Hematopoietic multipotent progenitor cell treated with erythropoietin and hydrocortisone succinate and interleukin-3 and kit ligand, for 15 days (in vitro differentiated cells): ENCODE results near the gene CSF3.
"Not testable (repeated sequence)": the region's sequence is repeated elsewhere in the genome, so short reads cannot be mapped to it uniquely, and the experiment has no call there.

Source experiments
- DNase-seq: peaks from one replicate; pipeline ENCODE4 v3.0.0-alpha.2; 2015; ENCODE audit warnings: low spot score

Gene CSF3

DNA sequence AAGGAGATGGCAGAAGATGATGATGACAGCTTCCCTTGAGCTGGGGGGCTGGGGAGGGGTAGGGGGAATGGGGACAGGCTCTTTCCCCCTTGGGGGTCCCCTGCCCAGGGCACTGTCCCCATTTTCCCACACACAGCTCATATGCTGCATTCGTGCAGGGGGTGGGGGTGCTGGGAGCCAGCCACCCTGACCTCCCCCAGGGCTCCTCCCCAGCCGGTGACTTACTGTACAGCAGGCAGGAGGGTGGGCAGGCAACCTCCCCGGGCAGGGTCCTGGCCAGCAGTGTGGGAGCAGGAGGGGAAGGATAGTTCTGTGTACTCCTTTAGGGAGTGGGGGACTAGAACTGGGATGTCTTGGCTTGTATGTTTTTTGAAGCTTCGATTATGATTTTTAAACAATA lies 17.7 kb upstream of the CSF3 start:
- no peak for DNase-seq

GRCh38 chr17:39999067-39999466 lies 16.2 kb upstream of the CSF3 start:
- DNase-seq = no peak

DNA sequence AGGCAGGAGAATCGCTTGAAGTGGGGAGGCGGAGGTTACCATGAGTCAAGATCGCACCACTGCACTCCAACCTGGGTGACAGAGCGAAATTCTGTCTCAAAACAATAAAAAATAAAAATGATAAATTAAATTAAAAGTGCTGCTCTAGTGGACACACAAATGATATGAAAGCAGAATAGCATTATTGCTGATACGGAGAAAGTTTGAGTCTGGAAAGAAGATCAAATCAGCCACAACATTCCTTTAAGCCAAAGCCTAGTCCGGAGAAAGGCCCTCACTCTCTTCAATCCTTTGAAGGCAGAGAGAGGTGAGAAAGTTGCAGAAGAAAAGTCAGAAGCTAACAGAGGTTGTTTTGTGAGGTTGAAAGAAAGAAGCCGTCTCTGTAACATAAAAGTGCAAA lies 15.1 kb upstream of the CSF3 start:
- DNase-seq = no peak

GRCh38 chr17:40001335-40001734 lies 13.9 kb upstream of the CSF3 start:
- not testable (repeated sequence) for DNase-seq

- no peak for DNase-seq
These were observed 11.2 kb upstream of the CSF3 start for GRCh38 chr17:40004072-40004471.

GRCh38 chr17:40004712-40005111 lies 10.5 kb upstream of the CSF3 start:
- DNase-seq = no peak

DNA sequence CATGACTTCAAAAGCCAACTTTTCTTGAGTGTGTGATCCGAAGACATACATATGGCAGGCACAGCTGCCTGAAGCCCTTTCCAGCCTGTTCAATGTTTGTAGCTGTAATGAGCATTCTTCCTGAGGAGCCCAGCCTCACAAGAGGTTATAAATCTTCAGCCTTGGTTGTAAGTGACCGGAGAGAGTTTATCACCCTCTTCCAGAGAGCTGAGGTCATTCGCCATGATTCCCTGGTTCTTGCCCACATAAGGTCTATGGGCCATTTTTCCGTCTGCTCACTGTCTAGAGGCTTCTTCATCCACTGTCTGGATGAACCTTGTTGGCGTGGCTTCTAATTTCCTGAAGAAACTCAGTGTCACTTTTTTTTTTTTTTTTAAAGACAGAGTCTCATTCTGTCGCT lies 9.7 kb upstream of the CSF3 start:
- no peak for DNase-seq

DNA sequence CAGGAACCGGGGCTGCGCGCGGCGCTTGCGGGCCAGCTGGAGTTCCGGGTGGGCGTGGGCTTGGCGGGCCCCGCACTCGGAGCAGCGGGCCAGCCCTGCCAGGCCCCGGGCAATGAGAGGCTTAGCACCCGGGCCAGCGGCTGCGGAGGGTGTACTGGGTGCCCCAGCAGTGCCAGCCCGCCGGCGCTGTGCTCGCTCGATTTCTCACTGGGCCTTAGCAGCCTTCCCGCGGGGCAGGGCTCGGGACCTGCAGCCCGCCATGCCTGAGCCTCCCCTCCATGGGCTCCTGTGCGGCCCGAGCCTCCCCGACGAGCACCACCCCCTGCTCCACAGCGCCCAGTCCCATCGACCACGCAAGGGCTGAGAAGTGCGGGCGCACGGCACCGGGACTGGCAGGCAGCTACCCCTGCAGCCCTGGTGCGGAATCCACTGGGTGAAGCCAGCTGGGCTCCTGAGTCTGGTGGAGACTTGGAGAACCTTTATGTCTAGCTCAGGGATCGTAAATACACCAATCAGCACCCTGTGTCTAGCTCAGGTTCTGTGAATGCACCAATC lies 4.2 kb upstream of the CSF3 start:
- DNase-seq = not testable (repeated sequence)

GRCh38 chr17:40012017-40012647 lies 3.1 kb upstream of the CSF3 start:
- not testable (repeated sequence) for DNase-seq

DNA sequence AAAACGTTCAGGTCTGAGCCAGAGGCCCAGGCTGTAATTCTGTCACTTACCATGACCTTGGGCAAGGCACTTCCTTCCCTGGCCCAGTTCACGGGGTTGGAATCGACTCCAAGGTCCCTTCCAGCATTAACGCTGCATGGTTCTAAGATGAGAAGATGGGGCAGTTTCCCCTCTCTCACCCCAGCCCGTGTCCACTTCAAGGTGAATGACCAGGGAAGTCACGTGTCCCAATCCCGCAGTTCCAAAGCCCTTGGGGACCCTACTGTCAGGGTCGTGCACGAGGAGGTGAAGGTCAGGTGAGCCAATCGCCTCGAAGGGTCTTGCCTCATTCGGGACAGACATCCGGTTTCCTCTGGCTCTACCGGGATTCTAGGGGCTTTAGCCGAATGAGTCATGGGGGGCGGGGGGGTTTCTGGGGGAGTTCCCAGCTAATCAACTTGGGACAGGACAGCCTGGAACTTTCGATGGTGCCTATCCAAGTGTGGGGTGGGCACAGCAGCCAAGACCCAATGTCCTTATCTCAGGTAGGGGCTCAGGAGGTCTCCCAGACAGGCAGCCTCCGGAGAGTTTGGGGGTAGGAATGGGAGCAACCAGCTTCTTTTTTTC lies 762 bp upstream of the CSF3 start:
- DNase-seq = no peak

DNA sequence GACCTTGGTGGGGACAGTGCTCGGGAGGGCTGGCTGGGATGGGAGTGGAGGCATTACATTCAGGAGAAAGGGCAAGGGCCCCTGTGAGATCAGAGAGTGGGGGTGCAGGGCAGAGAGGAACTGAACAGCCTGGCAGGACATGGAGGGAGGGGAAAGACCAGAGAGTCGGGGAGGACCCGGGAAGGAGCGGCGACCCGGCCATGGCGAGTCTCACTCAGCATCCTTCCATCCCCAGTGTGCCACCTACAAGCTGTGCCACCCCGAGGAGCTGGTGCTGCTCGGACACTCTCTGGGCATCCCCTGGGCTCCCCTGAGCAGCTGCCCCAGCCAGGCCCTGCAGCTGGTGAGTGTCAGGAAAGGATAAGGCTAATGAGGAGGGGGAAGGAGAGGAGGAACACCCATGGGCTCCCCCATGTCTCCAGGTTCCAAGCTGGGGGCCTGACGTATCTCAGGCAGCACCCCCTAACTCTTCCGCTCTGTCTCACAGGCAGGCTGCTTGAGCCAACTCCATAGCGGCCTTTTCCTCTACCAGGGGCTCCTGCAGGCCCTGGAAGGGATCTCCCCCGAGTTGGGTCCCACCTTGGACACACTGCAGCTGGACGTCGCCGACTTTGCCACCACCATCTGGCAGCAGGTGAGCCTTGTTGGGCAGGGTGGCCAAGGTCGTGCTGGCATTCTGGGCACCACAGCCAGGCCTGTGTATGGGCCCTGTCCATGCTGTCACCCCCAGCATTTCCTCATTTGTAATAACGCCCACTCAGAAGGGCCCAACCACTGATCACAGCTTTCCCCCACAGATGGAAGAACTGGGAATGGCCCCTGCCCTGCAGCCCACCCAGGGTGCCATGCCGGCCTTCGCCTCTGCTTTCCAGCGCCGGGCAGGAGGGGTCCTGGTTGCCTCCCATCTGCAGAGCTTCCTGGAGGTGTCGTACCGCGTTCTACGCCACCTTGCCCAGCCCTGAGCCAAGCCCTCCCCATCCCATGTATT lies 1.1 kb downstream of the CSF3 start:
- no peak for DNase-seq

DNA sequence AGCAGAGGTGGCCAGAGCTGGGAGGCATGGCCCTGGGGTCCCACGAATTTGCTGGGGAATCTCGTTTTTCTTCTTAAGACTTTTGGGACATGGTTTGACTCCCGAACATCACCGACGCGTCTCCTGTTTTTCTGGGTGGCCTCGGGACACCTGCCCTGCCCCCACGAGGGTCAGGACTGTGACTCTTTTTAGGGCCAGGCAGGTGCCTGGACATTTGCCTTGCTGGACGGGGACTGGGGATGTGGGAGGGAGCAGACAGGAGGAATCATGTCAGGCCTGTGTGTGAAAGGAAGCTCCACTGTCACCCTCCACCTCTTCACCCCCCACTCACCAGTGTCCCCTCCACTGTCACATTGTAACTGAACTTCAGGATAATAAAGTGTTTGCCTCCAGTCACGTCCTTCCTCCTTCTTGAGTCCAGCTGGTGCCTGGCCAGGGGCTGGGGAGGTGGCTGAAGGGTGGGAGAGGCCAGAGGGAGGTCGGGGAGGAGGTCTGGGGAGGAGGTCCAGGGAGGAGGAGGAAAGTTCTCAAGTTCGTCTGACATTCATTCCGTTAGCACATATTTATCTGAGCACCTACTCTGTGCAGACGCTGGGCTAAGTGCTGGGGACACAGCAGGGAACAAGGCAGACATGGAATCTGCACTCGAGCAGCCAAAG lies 2.3 kb downstream of the CSF3 start:
- no peak for DNase-seq

DNA sequence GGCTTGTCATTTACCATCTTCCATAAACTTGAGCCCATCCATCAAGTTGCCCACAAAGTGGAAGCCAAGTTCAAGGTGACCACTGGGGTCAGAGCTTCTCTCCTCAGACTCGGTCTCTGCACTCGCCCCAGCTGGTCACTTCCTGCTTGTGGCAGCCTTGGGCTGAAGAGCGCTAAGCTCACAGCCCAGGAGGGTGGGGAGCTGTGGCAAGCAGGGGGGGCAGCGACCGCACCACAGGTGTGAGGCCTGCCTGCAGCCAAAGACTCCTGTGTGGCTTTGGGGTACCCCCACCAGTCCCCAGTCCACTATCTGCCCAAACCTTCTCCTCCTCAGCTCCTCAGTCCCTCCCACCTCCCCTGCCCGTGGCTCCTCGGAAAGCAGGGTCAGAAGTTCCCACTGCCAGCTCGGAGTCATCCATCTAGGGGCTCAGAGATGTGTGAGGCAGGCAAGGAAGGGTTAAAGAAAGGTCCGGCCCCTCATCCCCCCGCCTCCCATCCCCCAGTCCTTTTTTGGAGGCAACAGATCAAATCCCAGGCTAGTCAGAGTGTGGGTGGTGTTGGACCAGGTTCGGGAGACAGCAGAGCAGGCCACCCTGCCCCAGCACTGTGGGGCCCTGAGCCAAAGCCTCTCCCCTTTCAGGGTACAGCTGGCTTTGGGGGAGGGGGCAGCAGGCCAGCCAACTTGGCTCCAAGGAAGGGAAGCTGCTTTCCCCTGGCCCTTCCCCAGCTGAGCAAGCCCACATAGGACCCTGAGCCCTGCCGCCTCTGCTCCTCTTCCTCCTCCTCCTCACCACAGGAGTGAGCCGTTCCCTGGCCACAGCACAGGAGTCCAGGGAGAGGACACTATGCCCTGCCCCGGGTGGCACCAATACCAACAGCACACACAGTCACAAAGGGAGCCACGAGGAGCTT lies 3.2 kb downstream of the CSF3 start:
- DNase-seq = no peak

DNA sequence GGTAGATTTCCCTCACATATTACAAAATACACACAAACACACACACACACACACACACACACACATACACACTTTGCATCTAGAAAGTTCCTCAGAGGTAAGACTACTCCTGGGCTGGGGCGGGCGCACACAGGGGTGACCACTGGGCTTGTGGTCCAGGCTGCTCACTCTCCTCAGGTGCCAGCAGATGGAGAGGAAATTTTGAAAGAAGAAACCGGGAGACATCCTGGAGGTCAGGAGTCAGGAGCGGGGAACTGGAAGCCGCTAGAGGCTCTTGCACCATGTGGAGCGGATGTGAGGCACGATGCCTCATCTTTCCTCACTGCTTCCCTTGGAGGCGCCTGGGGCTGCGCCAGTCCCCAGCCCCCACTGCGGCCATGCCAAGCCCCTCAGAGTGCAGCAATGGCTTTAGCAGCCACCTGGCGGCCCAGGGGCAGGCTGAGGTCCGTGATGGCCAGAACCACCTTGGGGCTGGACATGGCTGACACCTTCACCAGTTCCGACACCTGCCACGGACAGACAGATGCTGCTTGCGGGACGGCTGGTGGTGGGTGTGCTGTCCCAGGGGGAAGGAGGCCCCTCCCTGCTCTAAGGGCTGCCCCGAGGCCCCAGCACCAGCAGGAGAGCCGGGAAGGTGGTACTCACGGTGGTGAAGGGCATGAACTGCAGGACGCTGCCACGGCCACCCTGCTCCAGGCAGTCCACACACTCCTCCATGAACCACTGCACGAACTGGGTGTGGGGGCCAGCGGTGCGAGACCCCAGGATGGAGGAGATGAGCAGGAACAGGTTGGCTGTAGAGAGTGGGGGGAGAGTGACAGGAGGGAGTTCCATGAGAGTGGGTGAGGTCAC lies 4.1 kb downstream of the CSF3 start:
- no peak for DNase-seq

- no peak for DNase-seq
These were observed 4.9 kb downstream of the CSF3 start for GRCh38 chr17:40020146-40020545.

- no peak for DNase-seq
These were observed 6.3 kb downstream of the CSF3 start for GRCh38 chr17:40021451-40021971.

DNA sequence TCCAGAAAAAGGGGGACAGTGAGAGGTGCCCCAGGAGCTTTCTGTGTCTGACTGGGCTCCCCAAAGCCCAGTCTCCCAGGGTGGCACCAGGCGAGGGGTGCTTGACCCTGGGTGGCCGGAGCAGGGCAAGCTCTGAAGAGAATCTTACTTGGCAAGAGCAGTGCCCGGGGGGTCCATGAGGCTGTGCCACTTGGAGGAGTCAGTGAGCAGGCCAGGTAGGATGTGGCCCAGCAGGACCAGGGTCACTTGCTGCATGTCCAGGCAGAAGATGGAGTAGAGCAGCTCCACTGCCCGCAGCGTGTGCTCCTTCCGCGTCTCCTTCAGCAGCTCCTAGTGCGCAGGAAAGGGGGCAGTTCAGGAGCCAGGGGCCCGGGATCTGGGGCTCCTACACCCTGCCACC lies 7.3 kb downstream of the CSF3 start:
- no peak for DNase-seq

DNA sequence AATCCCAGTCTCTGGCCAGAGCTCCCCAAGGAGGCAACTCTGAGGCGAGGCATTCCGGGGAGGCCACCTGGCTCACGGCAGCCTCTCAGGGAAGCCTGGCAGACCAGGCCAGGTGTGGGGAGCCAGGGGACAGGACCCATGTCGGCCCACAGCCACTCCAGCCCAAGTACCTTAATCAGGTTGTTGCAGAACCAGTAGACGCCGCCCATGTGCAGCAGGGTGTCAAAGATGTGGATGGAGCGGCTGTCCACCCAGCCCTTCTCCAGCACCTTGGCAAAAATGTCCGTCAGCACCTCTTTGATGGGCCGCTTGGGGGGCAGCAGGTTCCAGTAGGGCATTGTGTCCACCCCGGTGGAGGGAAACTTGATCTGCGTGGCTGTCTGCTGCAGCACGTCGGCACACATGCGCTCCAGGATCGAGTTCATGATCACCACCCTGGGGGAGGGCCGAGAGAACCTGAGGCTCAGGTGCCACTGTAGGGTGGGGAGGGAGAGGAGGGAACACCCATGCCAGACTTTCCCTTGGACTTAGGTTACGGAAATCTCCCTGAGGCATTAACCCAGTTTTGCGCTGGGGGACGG lies 7.8 kb downstream of the CSF3 start:
- no peak for DNase-seq

DNA sequence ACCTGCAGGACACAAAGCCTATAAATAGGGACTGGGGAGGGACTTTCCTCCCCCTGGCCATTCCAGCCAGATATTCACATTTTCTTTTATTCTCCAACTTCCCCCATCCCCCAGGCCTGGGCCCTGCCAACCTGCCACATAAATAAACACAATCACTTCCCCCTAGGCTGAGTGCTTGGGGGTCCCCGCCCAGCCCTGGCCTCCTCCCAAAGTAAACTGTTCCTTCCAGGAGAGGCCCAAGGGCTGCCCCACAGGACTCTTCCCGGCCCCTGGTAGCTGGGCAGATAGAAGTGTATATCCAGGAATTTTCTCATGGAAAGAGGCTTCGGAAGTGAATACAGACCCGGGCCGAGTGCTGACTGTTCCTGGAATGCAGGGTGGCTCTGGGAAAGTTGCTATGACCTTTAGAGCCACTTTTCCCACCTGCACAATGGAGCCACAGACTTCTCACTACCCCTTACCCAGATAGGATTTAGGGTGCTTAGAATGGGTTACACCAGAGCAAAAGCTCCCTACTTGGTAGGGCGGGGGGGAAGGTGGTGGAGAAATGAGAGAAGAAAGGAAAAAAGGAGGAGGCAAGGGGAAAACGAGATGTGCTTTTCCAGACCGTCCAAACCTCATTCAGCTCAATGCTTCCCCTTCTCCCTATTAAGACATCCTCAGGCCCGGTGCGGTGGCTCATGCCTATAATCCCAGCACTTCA lies 8.5 kb downstream of the CSF3 start:
- no peak for DNase-seq
